Transverse colon (tissue), 4 donors: Measurements from ENCODE around the gene SPACDR. TPM values are rescaled to one million over a fixed set of nuclear protein-coding genes. Genes with fewer than 3 reads are reported as not detected.
A peak's percentile ranks its signal among the peaks of the same experiment; 100 is the strongest.

Experiments
- DNase-seq: peaks from one replicate; pipeline ENCODE4 v3.0.0-alpha.2; 2019
- H3K27ac ChIP-seq, 4 donors: fragments of 200-600 bp; sonication (generic); 2 replicates each; pipeline ENCODE4 v1.5.1; 2016 to 2018; ENCODE audit warnings: inconsistent platforms in 4 of 4
- H3K27me3 ChIP-seq: fragments of 200-600 bp; sonication (generic); 2 replicates; pipeline ENCODE4 v1.5.1; 2017; ENCODE audit warnings: inconsistent platforms
- H3K36me3 ChIP-seq, 4 donors: fragments of 200-600 bp; sonication (generic); 2 replicates each; pipeline ENCODE4 v1.5.1; 2017 to 2019; ENCODE audit warnings: inconsistent platforms in 4 of 4
- H3K4me1 ChIP-seq, 4 donors: fragments of 200-600 bp; sonication (generic); 2 replicates each; pipeline ENCODE4 v1.5.1; 2017 to 2020; ENCODE audit warnings: inconsistent platforms in 4 of 4
- H3K4me3 ChIP-seq, 4 donors: fragments of 200-600 bp; sonication (generic); 1 replicate in 1 of 4; 2 replicates in 3 of 4; pipeline versions ENCODE4 v1.5.1 to v1.6.1; 2017 to 2019; ENCODE audit warnings: inconsistent platforms in 4 of 4
- H3K9me3 ChIP-seq, 2 donors: fragments of 200-600 bp; sonication (generic); 2 replicates each; pipeline ENCODE4 v1.5.1; 2017 to 2019; ENCODE audit warnings: inconsistent platforms in 2 of 2
- CTCF ChIP-seq, 5 experiments: fragments of 200-600 bp in 3 of 5; fragments of 450-650 bp in 2 of 5; sonication (generic) in 3 of 5; IDR thresholded peaks; 1 replicate in 2 of 5; 2 replicates in 3 of 5; pipeline ENCODE4 v1.5.1; 2016 to 2017; ENCODE audit warnings: antibody characterized with exemption in 5 of 5, inconsistent platforms in 3 of 5, mild to moderate bottlenecking in 2 of 5, moderate library complexity in 1 of 5
- EP300 ChIP-seq: sonication (generic); formaldehyde crosslinking; IDR thresholded peaks from one replicate; pipeline ENCODE4 v1.6.1; 2017; ENCODE audit warnings: antibody characterized with exemption, low read depth
- POLR2A ChIP-seq: fragments of 450-650 bp; IDR thresholded peaks from one replicate; pipeline ENCODE4 v1.6.1; 2016; ENCODE audit warnings: antibody characterized with exemption, mild to moderate bottlenecking, moderate library complexity
- POLR2AphosphoS5 ChIP-seq, 3 donors: sonication (generic); formaldehyde crosslinking; IDR thresholded peaks; one replicate each; pipeline ENCODE4 v1.6.1; 2016; ENCODE audit warnings: antibody characterized with exemption in 3 of 3
- WGBS, 2 donors: methylation state at CpG; one replicate each; pipeline ENCODE4 v1.1.5; 2018; ENCODE audit warnings: low coverage in 1 of 2; 5-methylcytosine and 5-hydroxymethylcytosine counted together
- in situ Hi-C, 4 donors: fragments of 200-750 bp; cut with MboI; loops; one replicate each; pipeline versions ENCODE4 v1.15.0 to v1.15.1; 2017; ENCODE audit warnings: low sequenced_read_pairs in 3 of 4, low pct_ligation_motif_present in 1 of 4, low pct_unique_long_range_greater_than_20kb in 1 of 4
- intact Hi-C: fragments of 100-400 bp; cut with DNase I; formaldehyde crosslinking; loops from one replicate; pipeline ENCODE4 v1.15.1; 2023; ENCODE audit warnings: low total_unique reads
- total RNA-seq, 4 donors: library from RNA; depleted of rRNA; stranded (reverse); fragments of >200 nt; gene quantifications; one replicate each; pipeline ENCODE4 v1.1.0, GENCODE V29; 2016

Gene SPACDR
- total RNA-seq, 4 donors from 2014 or later: not detected

DNA sequence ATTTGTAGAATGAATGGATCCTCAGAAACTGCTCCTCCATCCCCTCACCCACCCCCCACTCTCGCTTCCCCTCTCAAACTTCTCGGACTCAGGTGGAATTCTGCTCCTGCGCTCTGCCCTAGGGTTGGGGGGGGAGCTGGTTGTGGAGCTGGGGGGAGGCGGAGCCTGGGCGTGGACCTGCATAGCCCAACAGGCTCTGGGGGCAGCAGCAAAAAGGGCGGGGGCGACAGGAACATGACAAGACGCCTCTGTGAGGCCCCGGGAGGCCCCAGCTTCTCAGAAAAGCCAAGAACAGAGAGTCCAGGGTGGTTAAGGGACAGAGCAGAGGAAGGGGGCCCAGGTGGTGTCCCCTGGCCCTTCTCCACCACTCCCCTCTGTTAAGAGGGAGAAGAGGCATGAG, 11.5 kb upstream of the SPACDR start:
- Histone ChIP-seq H3K4me1 (peaks cover 39 to 66% (median 46%) of the 10 kb centered on the region in 4 donors), H3K36me3 (no peaks in the 10 kb centered on the region), H3K4me3 (peak overlapping the region in 1 of 4 donors; percentile 99), H3K9me3 (no peaks in the 10 kb centered on the region), H3K27me3 (no peaks in the 10 kb centered on the region), H3K27ac (peak overlapping the region; percentile 97 to 98 (median 98))
- no peak for DNase-seq
- intact Hi-C loops: loop anchor here (10.0 kb wide), 1 partner anchor 229 kb away; the partner anchor contains the start of gene POP7
- no peak for TF ChIP-seq EP300
- no peak for TF ChIP-seq POLR2A
- TF ChIP-seq POLR2AphosphoS5 (IDR thresholded peaks at IDR 0.05): no peak
- no peak for TF ChIP-seq CTCF (IDR thresholded peaks at IDR 0.05)
- in situ Hi-C loops: loop anchor here in 1 of 4 donors (5.0 kb wide), 1 partner anchor 82 kb away; no protein-coding TSS in a partner anchor
- WGBS, 2 donors: 31% methylated on average over 9 of the region's 9 CpGs; no CpG with 5 or more reads in 1 of the 2 donors

- H3K9me3 ChIP-seq: no peaks in the 10 kb centered on the region
- H3K4me1 ChIP-seq: peaks cover 39 to 70% (median 43%) of the 10 kb centered on the region in 4 donors
- TF ChIP-seq CTCF (IDR thresholded peaks at IDR 0.05): no peak
- no peak for TF ChIP-seq POLR2A
- no peak for TF ChIP-seq EP300
- TF ChIP-seq POLR2AphosphoS5 (IDR thresholded peaks at IDR 0.05): no peak
- in situ Hi-C loops (loop anchor here (5.0 to 25.0 kb wide), 4 partner anchors 79 to 239 kb away; partner anchors contain the start of genes GIGYF1 (in 2 of the 4), EPO (in 1 of the 4) and POP7 (in 1 of the 4)), intact Hi-C loops (loop anchor here (10.0 kb wide), 1 partner anchor 232 kb away; the partner anchor contains the start of gene POP7)
- no peak for DNase-seq
- peaks cover 0 to 5% (median 0%) of the 10 kb centered on the region in 4 donors for H3K36me3 ChIP-seq
- WGBS, 2 donors: 68 to 80% methylated on average over 1 to 14 of the region's 14 CpGs
- peak overlapping the region; percentile 3 to 56 (median 42) for H3K27ac ChIP-seq
- H3K27me3 ChIP-seq: no peaks in the 10 kb centered on the region
- no peak overlapping the region for H3K4me3 ChIP-seq
Measured at GRCh38 chr7:100472854-100473499, 8.9 kb upstream of the SPACDR start.

GRCh38 chr7:100472121-100472851, 8.2 kb upstream of the SPACDR start:
- TF ChIP-seq POLR2A (no peak), EP300 (no peak), POLR2AphosphoS5 (IDR thresholded peaks at IDR 0.05) (no peak), CTCF (IDR thresholded peaks at IDR 0.05) (no peak)
- WGBS, 2 donors: 60 to 67% methylated on average over 4 to 16 of the region's 16 CpGs
- H3K4me1 ChIP-seq: peaks cover 37 to 63% (median 38%) of the 10 kb centered on the region in 4 donors
- H3K9me3 ChIP-seq: no peaks in the 10 kb centered on the region
- in situ Hi-C loops: loop anchor here (5.0 to 25.0 kb wide), 4 partner anchors 80 to 240 kb away; partner anchors contain the start of genes GIGYF1 (in 2 of the 4), EPO (in 1 of the 4) and POP7 (in 1 of the 4)
- H3K4me3 ChIP-seq: no peak overlapping the region
- peak; percentile 38 for DNase-seq
- peaks cover 0 to 5% (median 0%) of the 10 kb centered on the region in 4 donors for H3K36me3 ChIP-seq
- peak overlapping the region; percentile 3 to 56 (median 42) for H3K27ac ChIP-seq
- intact Hi-C loops: loop anchor here (10.0 kb wide), 1 partner anchor 233 kb away; the partner anchor contains the start of gene POP7
- H3K27me3 ChIP-seq: no peaks in the 10 kb centered on the region
